Measurements from ENCODE around the gene SCGB1D2.

- TF ChIP-seq CTCF (IDR thresholded peaks at IDR 0.05 in 2 of 3, conservative IDR thresholded peaks at IDR 0.05 in 1 of 3; ENCODE audit: control insufficient read depth in 2 of 3, extremely low read depth in 1 of 3, insufficient read depth in 1 of 3, low read depth in 3 of 3, low read length in 3 of 3) = no peak
- no peak for TF ChIP-seq ZBTB33 (IDR thresholded peaks at IDR 0.05)
- TF ChIP-seq USF1 (IDR thresholded peaks at IDR 0.05; ENCODE audit: borderline replicate concordance, extremely low read length, insufficient read depth, low read depth, low read length) = no peak
- no peak for TF ChIP-seq NR2C1 (IDR thresholded peaks at IDR 0.05)
- TF ChIP-seq SP1 (IDR thresholded peaks at IDR 0.05; ENCODE audit: low read depth, low read length) = no peak
- no peak for TF ChIP-seq ESRRA (IDR thresholded peaks at IDR 0.05; ENCODE audit: low read length)
- no peak for TF ChIP-seq NR2C2 (IDR thresholded peaks at IDR 0.05; ENCODE audit: borderline replicate concordance, control insufficient read depth, insufficient read length, low read depth)
- TF ChIP-seq E2F4 (IDR thresholded peaks at IDR 0.05; ENCODE audit: low read depth, low read length) = no peak
Measured at GRCh38 chr11:62237499-62237898, 4.5 kb upstream of the SCGB1D2 start.
